GM12872 (cell line): ENCODE data around the gene VWA3A.
A peak's percentile ranks its signal among the peaks of the same experiment; 100 is the strongest.

ENCODE experiments used
- CTCF ChIP-seq: IDR thresholded peaks from 3 replicates; pipeline ENCODE4 v1.5.1; 2011; ENCODE audit warnings: low read depth, mild to moderate bottlenecking, low read length, moderate library complexity; ENCODE audit not compliant: insufficient read depth

VWA3A gene

GRCh38 chr16:22098405-22099255 is 6.3 kb downstream of the VWA3A start:
- TF ChIP-seq CTCF = peak; percentile 84

- TF ChIP-seq CTCF = no peak
Measured at GRCh38 chr16:22099256-22099975, 7.1 kb downstream of the VWA3A start.

- no peak for TF ChIP-seq CTCF
Measured at GRCh38 chr16:22103441-22103840, 11.1 kb downstream of the VWA3A start.

DNA sequence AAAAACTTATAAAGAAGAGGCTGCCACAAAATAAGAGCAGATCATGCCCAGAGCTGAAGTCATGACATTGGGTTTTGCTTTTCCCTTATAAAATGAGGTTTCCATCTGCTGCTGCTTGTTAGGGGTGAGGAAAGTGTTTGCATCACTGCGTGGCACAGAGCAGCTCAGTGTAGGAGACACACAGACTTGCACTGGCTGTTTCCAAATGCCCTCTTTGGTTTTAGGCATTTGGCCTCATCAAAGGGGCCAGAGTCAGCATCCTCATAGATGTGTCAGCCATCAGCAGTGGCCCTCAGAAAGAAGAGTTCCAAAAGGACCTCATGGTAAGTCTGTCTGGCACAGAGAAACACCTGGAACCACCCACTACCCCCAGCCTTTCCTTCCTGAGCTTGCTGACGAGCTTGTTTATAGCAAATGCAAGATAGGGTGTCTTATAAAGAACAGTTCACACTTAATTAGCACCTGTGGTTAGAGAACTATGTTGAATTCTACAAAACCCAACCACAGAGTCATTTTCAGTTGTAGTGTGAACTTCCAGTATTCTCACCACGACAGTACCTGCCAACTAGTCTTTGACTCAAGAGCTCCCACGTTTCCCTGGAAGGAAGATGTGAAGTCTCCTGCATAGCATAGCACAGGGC is 17.0 kb downstream of the VWA3A start:
- TF ChIP-seq CTCF = no peak

GRCh38 chr16:22116095-22116700 is 23.9 kb downstream of the VWA3A start:
- TF ChIP-seq CTCF = no peak

DNA sequence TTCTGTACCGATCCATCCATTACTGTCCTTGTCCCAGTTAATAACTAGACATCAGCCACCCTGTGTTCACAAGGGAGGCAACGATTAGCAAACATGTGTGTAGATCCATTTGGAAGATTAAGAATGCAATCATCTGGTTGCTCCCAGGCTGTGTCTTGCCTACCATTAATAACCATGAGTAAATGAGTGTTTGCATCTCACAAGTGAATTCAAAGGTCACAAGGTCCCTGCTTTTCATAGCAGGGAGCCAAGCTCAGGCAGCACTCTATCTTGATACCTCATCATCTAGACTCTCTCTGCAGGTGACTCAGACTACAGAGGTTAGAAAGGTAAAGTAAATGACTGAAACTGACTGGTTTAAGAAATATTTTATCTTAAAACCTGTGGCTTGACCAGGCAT is 25.3 kb downstream of the VWA3A start:
- no peak for TF ChIP-seq CTCF

- no peak for TF ChIP-seq CTCF
Measured at GRCh38 chr16:22120440-22120839, 28.1 kb downstream of the VWA3A start.
